Right forelimb (tissue), 1 donor: Measurements from ENCODE around the gene ANKS1B.
"Not testable (repeated sequence)": the region's sequence is repeated elsewhere in the genome, so short reads cannot be mapped to it uniquely, and the experiment has no call there.

Source experiments
- DNase-seq: peaks from one replicate; pipeline ENCODE4 v3.0.0-alpha.2; 2018

Gene ANKS1B

GRCh38 chr12:99984271-99985128, at the start of gene ANKS1B:
Gene ANKS1B (minus strand): TSS chr12:99984936. CDS start chr12:99984237, 699 bp downstream.
- DNase-seq, result peak; percentile 74

GRCh38 chr12:100031836-100032235, 47.1 kb upstream of the ANKS1B start:
- no peak for DNase-seq

- DNase-seq, result no peak
These were observed 42.9 kb upstream of the ANKS1B start for GRCh38 chr12:100027671-100028070.

GRCh38 chr12:100026241-100026640, 41.5 kb upstream of the ANKS1B start:
- no peak for DNase-seq

- no peak for DNase-seq
These were observed 40.3 kb upstream of the ANKS1B start for GRCh38 chr12:100024974-100025555.

GRCh38 chr12:100020370-100020769, 35.6 kb upstream of the ANKS1B start:
- DNase-seq, result no peak

GRCh38 chr12:100017056-100017455, 32.3 kb upstream of the ANKS1B start:
- DNase-seq, result no peak

GRCh38 chr12:100016304-100016703, 31.6 kb upstream of the ANKS1B start:
- DNase-seq, result not testable (repeated sequence)

- not testable (repeated sequence) for DNase-seq
These were observed 21.1 kb upstream of the ANKS1B start for GRCh38 chr12:100005846-100006245.

GRCh38 chr12:99997806-99998205, 13.1 kb upstream of the ANKS1B start:
- no peak for DNase-seq

GRCh38 chr12:99996095-99996494, 11.4 kb upstream of the ANKS1B start:
- no peak for DNase-seq

GRCh38 chr12:99985631-99986030, 895 bp upstream of the ANKS1B start:
- no peak for DNase-seq

- DNase-seq, result no peak
These were observed 414 bp upstream of the ANKS1B start for GRCh38 chr12:99985129-99985570.

- no peak for DNase-seq
These were observed 1.1 kb downstream of the ANKS1B start for GRCh38 chr12:99983456-99984258.

- DNase-seq, result no peak
These were observed 3.0 kb downstream of the ANKS1B start for GRCh38 chr12:99981639-99982190.

- no peak for DNase-seq
These were observed 5.3 kb downstream of the ANKS1B start for GRCh38 chr12:99979471-99979870.

GRCh38 chr12:99978152-99978551, 6.6 kb downstream of the ANKS1B start:
- no peak for DNase-seq

GRCh38 chr12:99977550-99977949, 7.2 kb downstream of the ANKS1B start:
- no peak for DNase-seq

- no peak for DNase-seq
These were observed 8.0 kb downstream of the ANKS1B start for GRCh38 chr12:99976762-99977161.

- DNase-seq, result no peak
These were observed 9.4 kb downstream of the ANKS1B start for GRCh38 chr12:99975321-99975720.

- DNase-seq, result no peak
These were observed 10.6 kb downstream of the ANKS1B start for GRCh38 chr12:99974146-99974545.

GRCh38 chr12:99966429-99966828, 18.3 kb downstream of the ANKS1B start:
- no peak for DNase-seq

- no peak for DNase-seq
These were observed 24.4 kb downstream of the ANKS1B start for GRCh38 chr12:99960311-99960710.
